Renal cortical epithelial cell (primary cell): ENCODE measurements around the gene AACS. TPM values are rescaled to one million over a fixed set of nuclear protein-coding genes. Genes with fewer than 3 reads are reported as not detected.

Experiments used
- DNase-seq: peaks from one replicate; pipeline ENCODE4 v3.0.0-alpha.2; 2011; ENCODE audit warnings: low read depth
- total RNA-seq: library from RNA; depleted of rRNA; stranded (reverse); fragments of >200 nt; gene quantifications from 2 replicates; pipeline ENCODE4 v1.2.3, GENCODE V29; 2014

AACS gene
- total RNA-seq, 1 donor from 2014 or later = 43.3 TPM

DNA sequence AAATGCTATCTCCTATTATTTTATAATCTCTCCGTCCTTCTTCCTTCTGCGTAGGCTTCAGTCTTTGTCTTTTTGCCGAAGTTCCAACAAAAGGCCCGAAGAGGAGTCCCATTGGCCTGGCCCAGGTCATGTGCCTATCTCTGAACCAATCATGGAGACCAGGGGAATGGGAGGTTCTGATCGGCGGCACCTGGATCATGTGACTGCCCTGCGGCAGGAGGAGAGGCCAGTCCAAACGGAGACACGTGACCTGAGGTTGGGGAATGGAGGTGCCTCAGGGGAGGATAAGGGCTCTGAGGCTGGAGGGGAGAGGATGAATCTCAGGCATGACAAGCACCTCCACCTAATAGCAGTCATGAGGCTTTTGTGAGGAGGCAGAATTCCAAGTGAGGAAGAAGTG, 86.0 kb downstream of the AACS start:
- DNase-seq = no peak

DNA sequence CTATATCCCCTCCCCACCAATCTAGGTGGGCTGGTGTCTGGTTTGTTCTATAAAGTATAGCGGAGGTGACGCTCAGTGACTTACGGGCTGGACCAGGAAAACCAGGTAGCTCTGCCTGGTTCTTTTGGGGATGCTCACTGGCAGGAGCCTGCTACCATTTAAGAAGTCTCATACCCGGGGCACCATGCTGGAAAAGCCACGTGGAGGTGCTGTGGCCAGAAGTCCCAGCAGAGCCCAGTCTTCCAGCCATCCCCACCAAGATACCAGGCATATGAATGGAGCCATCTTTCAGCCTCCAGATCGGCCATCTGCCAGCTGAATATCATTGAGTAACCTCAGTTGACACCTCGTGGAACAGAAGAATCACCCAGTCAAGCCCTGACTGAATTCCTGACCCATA, 87.2 kb downstream of the AACS start:
- no peak for DNase-seq

GRCh38 chr12:125155366-125155765, 90.1 kb downstream of the AACS start:
- DNase-seq = no peak

GRCh38 chr12:125157177-125157576, 91.9 kb downstream of the AACS start:
- no peak for DNase-seq

GRCh38 chr12:125159702-125160101, 94.5 kb downstream of the AACS start:
- no peak for DNase-seq

GRCh38 chr12:125160281-125160955, 95.2 kb downstream of the AACS start:
- DNase-seq = no peak

GRCh38 chr12:125161712-125162022, 96.4 kb downstream of the AACS start:
- DNase-seq = no peak

- DNase-seq = no peak
Measured at GRCh38 chr12:125162489-125163028, 97.3 kb downstream of the AACS start.

DNA sequence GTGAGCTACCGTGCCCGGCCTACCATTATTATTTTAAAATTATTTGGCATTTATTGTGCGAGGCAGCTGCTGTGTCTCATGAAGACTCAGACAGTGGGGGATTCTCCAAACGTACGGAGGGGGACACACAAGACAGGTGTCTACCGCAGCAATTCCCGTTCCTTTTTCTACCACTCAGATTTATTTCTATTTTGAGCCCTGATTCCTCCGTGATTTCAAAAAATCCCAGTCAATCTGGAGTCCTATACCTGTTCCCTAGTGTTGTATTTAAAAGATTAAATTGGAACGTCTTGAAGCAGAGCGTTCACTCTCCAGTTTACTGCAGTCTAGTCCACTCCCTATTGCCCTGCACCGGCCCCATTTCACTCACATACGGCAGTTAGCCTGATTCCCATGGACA, 97.9 kb downstream of the AACS start:
- DNase-seq = no peak

GRCh38 chr12:125164541-125164940, 99.3 kb downstream of the AACS start:
- DNase-seq = no peak

- DNase-seq = no peak
Measured at GRCh38 chr12:125166041-125166440, 100.8 kb downstream of the AACS start.

DNA sequence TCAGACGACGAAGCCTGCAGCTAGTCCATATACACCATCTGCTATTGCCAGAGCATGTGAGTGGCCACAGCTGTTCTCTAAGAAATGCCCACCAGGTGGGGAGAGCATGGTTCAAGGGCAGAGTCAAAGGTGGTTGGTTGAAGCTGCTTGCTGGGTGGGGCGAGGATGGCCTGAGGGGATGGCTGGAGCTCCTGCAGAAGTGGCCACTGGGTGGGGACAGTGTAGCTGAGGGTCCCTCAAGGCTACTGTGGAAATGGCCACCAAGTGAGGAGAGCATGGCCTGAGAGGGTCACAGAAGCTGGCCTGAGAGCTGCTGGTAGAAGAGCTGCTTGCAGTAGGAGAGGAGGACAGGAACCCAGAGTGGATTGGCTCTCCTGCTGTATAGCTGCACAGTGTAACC, 102.4 kb downstream of the AACS start:
- no peak for DNase-seq

GRCh38 chr12:125169451-125169850, 104.2 kb downstream of the AACS start:
- no peak for DNase-seq

GRCh38 chr12:125169870-125170269, 104.6 kb downstream of the AACS start:
- DNase-seq = no peak

- DNase-seq = no peak
Measured at GRCh38 chr12:125171267-125171666, 106.0 kb downstream of the AACS start.

- no peak for DNase-seq
Measured at GRCh38 chr12:125172231-125172850, 107.1 kb downstream of the AACS start.

DNA sequence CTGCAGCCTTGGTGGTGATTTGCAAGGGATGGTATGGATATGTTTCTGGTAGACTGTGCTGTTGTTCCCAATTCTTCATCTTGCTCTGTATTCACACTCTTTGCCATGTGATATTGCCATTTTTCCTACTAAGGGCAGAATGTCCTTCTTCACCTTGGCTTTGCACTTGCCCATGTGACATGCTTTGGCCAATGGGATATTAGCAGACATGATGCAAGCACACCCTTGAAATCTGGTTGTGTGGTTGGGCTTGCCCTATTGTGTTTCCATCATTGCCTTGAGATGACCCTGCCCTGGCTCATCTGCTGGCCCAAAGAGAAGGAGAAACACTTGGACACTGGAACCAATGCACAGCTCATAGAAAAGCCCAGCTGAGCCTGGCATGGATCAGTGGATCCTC, 110.3 kb downstream of the AACS start:
- no peak for DNase-seq

GRCh38 chr12:125178222-125178621, 113.0 kb downstream of the AACS start:
- DNase-seq = no peak

GRCh38 chr12:125180144-125180543, 114.9 kb downstream of the AACS start:
- no peak for DNase-seq

- no peak for DNase-seq
Measured at GRCh38 chr12:125181107-125181506, 115.9 kb downstream of the AACS start.

DNA sequence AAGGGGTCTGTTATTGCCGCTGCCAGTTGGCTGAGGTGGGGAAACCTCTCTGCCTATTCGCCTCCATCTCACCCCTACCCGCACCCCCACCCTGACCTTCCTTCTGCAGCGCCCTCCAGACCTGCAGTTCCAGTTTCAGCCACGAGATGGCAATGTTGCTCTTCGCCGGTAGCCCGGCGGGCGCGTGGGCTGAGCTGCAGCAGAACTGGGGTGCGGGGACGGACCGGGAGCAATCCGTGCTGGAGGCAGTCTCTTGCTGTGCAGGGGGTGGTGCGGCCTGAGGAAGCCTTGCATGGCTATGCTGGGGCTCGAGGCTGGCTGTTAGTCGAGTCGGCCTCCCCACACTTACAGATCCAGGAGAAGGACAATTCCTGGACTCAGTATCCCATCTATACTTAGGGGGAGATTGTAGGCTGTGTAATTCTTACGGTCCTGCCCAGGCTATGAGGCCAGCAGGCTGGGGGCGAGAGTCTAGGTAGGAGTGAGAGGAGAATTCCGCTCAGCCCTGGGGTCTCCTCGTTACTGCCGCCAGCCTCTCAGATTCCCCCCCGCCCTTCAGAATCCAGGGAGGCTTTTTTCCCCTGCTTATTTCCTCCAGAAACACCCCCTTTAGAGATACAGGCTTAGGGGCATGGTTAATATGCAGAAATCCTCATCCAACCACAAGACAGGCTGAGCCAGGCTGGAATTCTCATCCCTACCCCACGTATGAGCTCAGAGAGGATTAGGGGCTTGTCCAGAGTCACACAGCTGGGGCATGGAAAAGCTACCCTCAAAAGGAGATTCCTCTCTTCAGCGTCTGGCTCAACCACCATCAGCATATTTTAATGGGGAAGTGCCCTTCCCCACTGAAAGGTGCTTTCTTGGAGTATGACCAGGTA, 118.2 kb downstream of the AACS start:
- peak; percentile 39 for DNase-seq

GRCh38 chr12:125184213-125184967, 119.2 kb downstream of the AACS start:
- DNase-seq = no peak
